H1 (cell line): ENCODE results near the gene CSDE1. TPM values are rescaled to one million over a fixed set of nuclear protein-coding genes. Genes with fewer than 3 reads are reported as not detected.
"Not testable (repeated sequence)": the region's sequence is repeated elsewhere in the genome, so short reads cannot be mapped to it uniquely, and the experiment has no call there.

ENCODE experiments used
- CTCF ChIA-PET: fragments of 300-600 bp; sonication (Branson Sonifier 250); formaldehyde crosslinking; loops from one replicate; lab custom pipeline; 2021; ENCODE audit not compliant: partially characterized antibody; lab: Charles Lee
- POLR2A ChIA-PET: fragments of 300-600 bp; sonication (Branson Sonifier 250); formaldehyde crosslinking; loops from one replicate; lab custom pipeline; 2021; ENCODE audit warnings: inconsistent platforms; ENCODE audit not compliant: partially characterized antibody; lab: Charles Lee
- DNase-seq, 2 experiments: peaks; one replicate each; pipeline versions ENCODE4 v3.0.0 to v3.0.0-alpha.2; 2010 to 2022; ENCODE audit warnings: low spot score in 2 of 2, low read depth in 1 of 2, mixed read lengths in 1 of 2
- FAIRE-seq: peaks from 2 replicates; lab custom pipeline; 2011; peaks lifted over from hg19 to GRCh38; lab: Jason Lieb, UNC
- H2AFZ ChIP-seq: 2 replicates; pipeline ENCODE4 v1.8.1; 2012; ENCODE audit warnings: low read length, inconsistent platforms
- H2AK5ac ChIP-seq: 2 replicates; pipeline ENCODE4 v1.6.1; 2013; ENCODE audit warnings: low read depth, low read length
- H2BK120ac ChIP-seq: replicated peaks from 2 replicates; pipeline ENCODE3; 2013; ENCODE audit warnings: low read depth, low read length, inconsistent platforms
- H2BK12ac ChIP-seq: 2 replicates; pipeline ENCODE4 v1.6.1; 2013; ENCODE audit warnings: low read depth, low read length
- H2BK15ac ChIP-seq: 2 replicates; pipeline ENCODE4 v1.6.1; 2013; ENCODE audit warnings: low read length
- H2BK20ac ChIP-seq: 2 replicates; pipeline ENCODE4 v1.6.1; 2013; ENCODE audit warnings: low read length
- H2BK5ac ChIP-seq: 2 replicates; pipeline ENCODE4 v1.6.1; 2013; ENCODE audit warnings: low read depth, low read length
- H3K14ac ChIP-seq: 2 replicates; pipeline ENCODE4 v1.6.1; 2013; ENCODE audit warnings: inconsistent platforms; ENCODE audit not compliant: insufficient read length
- H3K18ac ChIP-seq: 2 replicates; pipeline ENCODE4 v1.6.1; 2013; ENCODE audit warnings: low read length; ENCODE audit errors: extremely low read depth
- H3K23ac ChIP-seq: 2 replicates; pipeline ENCODE4 v1.6.1; 2013; ENCODE audit warnings: inconsistent platforms; ENCODE audit not compliant: insufficient read length
- H3K23me2 ChIP-seq: 2 replicates; pipeline ENCODE4 v1.6.1; 2013; ENCODE audit warnings: low read depth, low read length
- H3K27ac ChIP-seq: 2 replicates; pipeline ENCODE4 v1.6.1; 2011; ENCODE audit warnings: low read depth, low read length, inconsistent platforms
- H3K27me3 ChIP-seq, 4 experiments: replicated peaks in 1 of 4; 1 replicate in 1 of 4; 2 replicates in 3 of 4; pipeline versions ENCODE4 v1.6.1 to v1.8.1; 2011 to 2013; ENCODE audit warnings: low read length in 3 of 4, mild to moderate bottlenecking in 3 of 4, inconsistent platforms in 2 of 4, mixed read lengths in 2 of 4, moderate library complexity in 1 of 4; ENCODE audit not compliant: control insufficient read depth in 3 of 4, insufficient read depth in 3 of 4; ENCODE audit errors: extremely low read depth in 1 of 4
- H3K36me3 ChIP-seq, 4 experiments: 2 replicates each; pipeline versions ENCODE4 v1.6.1 to v1.8.1; 2011 to 2013; ENCODE audit warnings: mild to moderate bottlenecking in 4 of 4, low read length in 3 of 4, moderate library complexity in 2 of 4, control low read depth in 1 of 4, inconsistent platforms in 1 of 4; ENCODE audit not compliant: insufficient read depth in 4 of 4, control insufficient read depth in 2 of 4
- H3K4ac ChIP-seq: replicated peaks from 2 replicates; pipeline ENCODE3; 2013; ENCODE audit warnings: low read length, low read depth, mixed read lengths, inconsistent platforms; ENCODE audit not compliant: insufficient read length
- H3K4me1 ChIP-seq, 4 experiments: replicated peaks in 1 of 4; 1 replicate in 1 of 4; 2 replicates in 3 of 4; pipeline versions ENCODE4 v1.6.1 to v1.8.1; 2011 to 2013; ENCODE audit warnings: low read length in 3 of 4, inconsistent platforms in 2 of 4, mixed read lengths in 1 of 4; ENCODE audit not compliant: insufficient read depth in 4 of 4, control insufficient read depth in 3 of 4
- H3K4me2 ChIP-seq, 2 experiments: 2 replicates each; pipeline versions ENCODE4 v1.6.1 to v1.8.1; 2011 to 2013; ENCODE audit warnings: low read depth in 2 of 2, low read length in 2 of 2, control low read depth in 1 of 2, inconsistent platforms in 1 of 2, mild to moderate bottlenecking in 1 of 2; ENCODE audit not compliant: insufficient read depth in 1 of 2
- H3K4me3 ChIP-seq, 4 experiments: fragments of 200-600, 300-600 bp in 1 of 4; sonication (generic), shearing (Covaris generic), sonication (Bioruptor Twin) in 1 of 4; 2 replicates each; pipeline versions ENCODE4 v1.5.1 to v1.8.1; 2011 to 2016; ENCODE audit warnings: low read length in 4 of 4, low read depth in 3 of 4, control low read depth in 2 of 4, inconsistent platforms in 2 of 4, mild to moderate bottlenecking in 2 of 4, mixed read lengths in 1 of 4, moderate library complexity in 1 of 4; ENCODE audit not compliant: insufficient read depth in 2 of 4; ENCODE audit errors: extremely low read depth in 1 of 4
- H3K56ac ChIP-seq: replicated peaks from 2 replicates; pipeline ENCODE3; 2013; ENCODE audit warnings: low read depth, mild to moderate bottlenecking, mixed read lengths, low read length, inconsistent platforms; ENCODE audit not compliant: insufficient read length
- H3K79me1 ChIP-seq: 2 replicates; pipeline ENCODE4 v1.6.1; 2013; ENCODE audit warnings: low read depth, low read length, control low read depth
- H3K79me2 ChIP-seq, 2 experiments: 2 replicates each; pipeline versions ENCODE4 v1.6.1 to v1.8.1; 2012 to 2013; ENCODE audit warnings: low read length in 2 of 2, mild to moderate bottlenecking in 2 of 2, inconsistent platforms in 1 of 2; ENCODE audit not compliant: insufficient read depth in 2 of 2, control insufficient read depth in 1 of 2
- H3K9ac ChIP-seq, 4 experiments: replicated peaks in 1 of 4; 1 replicate in 1 of 4; 2 replicates in 3 of 4; pipeline versions ENCODE4 v1.6.1 to v1.8.1; 2011 to 2013; ENCODE audit warnings: low read depth in 3 of 4, low read length in 3 of 4, control low read depth in 2 of 4, mild to moderate bottlenecking in 2 of 4, moderate library complexity in 2 of 4, inconsistent platforms in 1 of 4; ENCODE audit errors: extremely low read depth in 1 of 4
- H3K9me3 ChIP-seq, 2 experiments: 2 replicates each; pipeline versions ENCODE4 v1.6.1 to v1.8.1; 2012 to 2013; ENCODE audit warnings: mild to moderate bottlenecking in 2 of 2, moderate library complexity in 2 of 2, control low read depth in 1 of 2, inconsistent platforms in 1 of 2, low read depth in 1 of 2, low read length in 1 of 2, mixed read lengths in 1 of 2; ENCODE audit not compliant: insufficient read depth in 2 of 2
- H4K20me1 ChIP-seq, 2 experiments: replicated peaks in 1 of 2; 2 replicates each; pipeline versions ENCODE3 to v1.8.1; 2011 to 2013; ENCODE audit warnings: inconsistent platforms in 2 of 2, low read length in 2 of 2, mild to moderate bottlenecking in 1 of 2; ENCODE audit not compliant: insufficient read depth in 2 of 2, control insufficient read depth in 1 of 2
- H4K5ac ChIP-seq: 2 replicates; pipeline ENCODE4 v1.6.1; 2013; ENCODE audit warnings: low read length, low read depth, mixed read lengths, inconsistent platforms; ENCODE audit not compliant: insufficient read length
- H4K8ac ChIP-seq: 2 replicates; pipeline ENCODE4 v1.8.0; 2013; ENCODE audit warnings: mild to moderate bottlenecking, moderate library complexity, low read length, inconsistent platforms; ENCODE audit not compliant: insufficient read depth; ENCODE audit errors: extremely low read depth
- H4K91ac ChIP-seq: replicated peaks from 2 replicates; pipeline ENCODE3; 2013; ENCODE audit warnings: low read length, mixed read lengths, inconsistent platforms; ENCODE audit not compliant: insufficient read length
- NANOG ChIP-seq: IDR thresholded peaks from 2 replicates; pipeline ENCODE4 v1.6.1; 2011; ENCODE audit warnings: low read length, low read depth, mild to moderate bottlenecking, inconsistent platforms; ENCODE audit not compliant: insufficient read depth, poor library complexity, severe bottlenecking
- SRF ChIP-seq: IDR thresholded peaks from 2 replicates; pipeline ENCODE4 v1.6.1; 2011; ENCODE audit warnings: mild to moderate bottlenecking, low read depth, low read length, moderate library complexity
- WGBS, 2 experiments: shearing (Covaris generic) in 1 of 2; methylation state at CpG; one replicate each; pipeline versions ENCODE4 v1.1.6 to v1.1.7; 2013 to 2015; ENCODE audit warnings: low lambda C conversion rate in 2 of 2, mixed read lengths in 2 of 2, inconsistent platforms in 1 of 2, low coverage in 1 of 2, missing lambda C conversion rate in 1 of 2; ENCODE audit not compliant: insufficient replicate concordance in 2 of 2, insufficient coverage in 1 of 2, insufficient read length in 1 of 2; ENCODE audit errors: extremely low coverage in 1 of 2, missing lambda C conversion rate in 1 of 2; 5-methylcytosine and 5-hydroxymethylcytosine counted together
- polyA plus RNA-seq, 7 experiments: library from polyadenylated mRNA; depleted of rRNA in 3 of 7; stranded (reverse) in 5 of 7; unstranded in 2 of 7; fragments of >200 nt in 5 of 7; fragments of 200-250 nt in 2 of 7; gene quantifications; 1 replicate in 5 of 7; 2 replicates in 1 of 7; 4 replicates in 1 of 7; pipeline versions ENCODE4 v1.2.1 to v1.2.3, GENCODE V29; 2011 to 2013; ENCODE audit warnings: missing spikeins in 2 of 7, mixed read lengths in 2 of 7
- total RNA-seq: library from RNA; stranded (reverse); fragmentation: NEBNext Ultra II Directional; extraction: Animal tissue kit (Norgen Biotek cat#: 25700); gene quantifications from 2 replicates; pipeline ENCODE4 v1.2.1, GENCODE V29; 2021

CSDE1 gene
- total and polyA plus RNA-seq, 2 of the 8 experiments (the other 6 are each of a cell fraction or from before 2014, with no cell fraction given): 149 to 635 TPM

GRCh38 chr1:114779722-114780121 lies 21.9 kb upstream of the CSDE1 start (continued):
- TF ChIP-seq NANOG (no peak), SRF (no peak)
- TF ChIP-seq, all 59 proteins: peak for 0

GRCh38 chr1:114776726-114777125 lies 18.9 kb upstream of the CSDE1 start:
- H3K27ac ChIP-seq, H2BK15ac ChIP-seq, H3K56ac ChIP-seq, DNase-seq, H3K4ac ChIP-seq, H2AFZ ChIP-seq, H3K23ac ChIP-seq, H3K9me3 ChIP-seq, CTCF ChIA-PET, H2BK5ac ChIP-seq, H3K4me3 ChIP-seq, H3K18ac ChIP-seq, H3K27me3 ChIP-seq, H2BK120ac ChIP-seq, FAIRE-seq, H3K9ac ChIP-seq, H2BK20ac ChIP-seq, H4K5ac ChIP-seq, H3K4me1 ChIP-seq, H3K4me2 ChIP-seq, H4K8ac ChIP-seq, H4K91ac ChIP-seq, H4K20me1 ChIP-seq, H3K23me2 ChIP-seq, H3K79me1 ChIP-seq, H2AK5ac ChIP-seq, POLR2A ChIA-PET, H3K14ac ChIP-seq, H2BK12ac ChIP-seq: not testable (repeated sequence)
- Histone ChIP-seq H3K36me3 (peaks cover 0 to 48% (median 15%) of the 10 kb centered on the region in 4 experiments; a peak in 7 of 8 replicates), H3K79me2 (peaks cover 0 to 24% of the 10 kb centered on the region in 2 experiments; a peak in 2 of 4 replicates)
- WGBS, 2 experiments: 93% methylated on average over 4 of the region's 4 CpGs; no CpG with 5 or more reads in 1 of the 2 experiments
